MM.1S (cell line): ENCODE results near the gene SMAGP.

ENCODE experiments used
- EZH2 ChIP-seq: fragments of 300-600 bp; sonication (generic); optimal IDR thresholded peaks from 2 replicates; pipeline ENCODE3; 2017; ENCODE audit warnings: low read depth, mild to moderate bottlenecking, antibody characterized with exemption, low read length, mixed read lengths
- TF ChIP-seq, protein P1 (sequence below): fragments of 300-600 bp; sonication (generic); IDR thresholded peaks from 2 replicates; pipeline ENCODE4 v1.5.1; 2016; ENCODE audit warnings: antibody characterized with exemption, low read length, mixed read lengths

DNA sequence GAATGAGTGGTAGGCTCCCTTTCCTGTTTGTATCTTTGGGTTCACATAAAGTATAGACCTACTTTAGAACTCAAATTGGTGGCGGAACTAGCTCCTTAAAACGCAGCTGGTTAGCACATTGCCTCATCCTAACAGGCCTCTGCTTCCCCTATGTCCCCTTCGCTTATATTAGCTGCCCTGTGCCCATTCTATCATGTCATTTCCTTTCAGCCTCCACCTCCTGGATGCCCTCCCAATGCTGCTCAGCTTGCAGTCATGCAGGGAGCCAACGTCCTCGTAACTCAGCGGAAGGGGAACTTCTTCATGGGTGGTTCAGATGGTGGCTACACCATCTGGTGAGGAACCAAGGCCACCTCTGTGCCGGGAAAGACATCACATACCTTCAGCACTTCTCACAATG lies 28.1 kb downstream of the SMAGP start:
- TF ChIP-seq EZH2 = no peak
- TF ChIP-seq, protein P1, sequence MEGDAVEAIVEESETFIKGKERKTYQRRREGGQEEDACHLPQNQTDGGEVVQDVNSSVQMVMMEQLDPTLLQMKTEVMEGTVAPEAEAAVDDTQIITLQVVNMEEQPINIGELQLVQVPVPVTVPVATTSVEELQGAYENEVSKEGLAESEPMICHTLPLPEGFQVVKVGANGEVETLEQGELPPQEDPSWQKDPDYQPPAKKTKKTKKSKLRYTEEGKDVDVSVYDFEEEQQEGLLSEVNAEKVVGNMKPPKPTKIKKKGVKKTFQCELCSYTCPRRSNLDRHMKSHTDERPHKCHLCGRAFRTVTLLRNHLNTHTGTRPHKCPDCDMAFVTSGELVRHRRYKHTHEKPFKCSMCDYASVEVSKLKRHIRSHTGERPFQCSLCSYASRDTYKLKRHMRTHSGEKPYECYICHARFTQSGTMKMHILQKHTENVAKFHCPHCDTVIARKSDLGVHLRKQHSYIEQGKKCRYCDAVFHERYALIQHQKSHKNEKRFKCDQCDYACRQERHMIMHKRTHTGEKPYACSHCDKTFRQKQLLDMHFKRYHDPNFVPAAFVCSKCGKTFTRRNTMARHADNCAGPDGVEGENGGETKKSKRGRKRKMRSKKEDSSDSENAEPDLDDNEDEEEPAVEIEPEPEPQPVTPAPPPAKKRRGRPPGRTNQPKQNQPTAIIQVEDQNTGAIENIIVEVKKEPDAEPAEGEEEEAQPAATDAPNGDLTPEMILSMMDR = no peak
